GM19025 (cell line): Measurements from ENCODE around the gene DEFB112.

Experiments used
- ATAC-seq: cut with Tn5 transposase; IDR thresholded peaks from one replicate; pipeline ENCODE4 v1.9.1; 2021; ENCODE audit warnings: mild to moderate bottlenecking, low read depth, moderate library complexity; ENCODE audit not compliant: unreplicated experiment

The DEFB112 gene, protein sequence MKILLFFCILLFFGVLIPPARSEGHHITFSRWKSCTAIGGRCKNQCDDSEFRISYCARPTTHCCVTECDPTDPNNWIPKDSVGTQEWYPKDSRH

DNA sequence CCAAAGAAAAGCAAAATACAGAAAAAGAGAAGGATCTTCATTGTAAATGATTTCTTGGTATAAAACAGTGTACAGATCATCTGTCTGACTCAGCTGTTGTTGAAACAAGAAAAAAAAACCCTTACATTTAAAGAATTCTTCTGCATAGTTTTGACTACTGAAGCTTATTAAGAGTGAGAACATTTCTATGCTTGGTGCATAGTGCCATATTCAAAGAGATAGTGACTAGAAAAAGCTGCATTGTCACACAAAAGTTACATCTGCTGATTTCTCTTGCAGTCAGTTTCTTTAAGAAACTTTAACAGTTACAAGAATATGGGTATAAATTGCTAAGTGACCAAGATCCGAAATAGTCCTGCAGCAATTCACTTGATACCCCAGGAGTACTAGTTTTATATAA is at the start of gene DEFB112:
Gene DEFB112 (minus strand): TSS at position 101 of the 400 bp plus-strand sequence. CDS start 60 bp downstream, at position 41.
- ATAC-seq = no peak

DNA sequence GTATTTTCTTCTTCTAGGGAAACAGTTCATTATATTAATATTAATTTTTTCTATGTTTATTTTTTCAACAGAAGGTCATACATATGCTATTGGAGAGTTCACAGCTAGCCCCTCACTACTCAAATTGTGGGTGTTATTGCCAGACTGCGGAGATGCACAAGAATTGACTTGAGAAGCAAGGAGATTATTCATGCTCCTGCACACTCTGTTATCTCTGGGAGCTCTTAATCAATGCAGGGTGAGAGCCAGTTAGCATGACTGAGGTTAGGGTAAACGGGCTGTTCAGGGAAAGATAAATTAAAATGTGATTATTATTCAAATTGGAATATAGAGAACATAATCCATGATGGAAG is 48.9 kb upstream of the DEFB112 start:
- ATAC-seq = no peak

DNA sequence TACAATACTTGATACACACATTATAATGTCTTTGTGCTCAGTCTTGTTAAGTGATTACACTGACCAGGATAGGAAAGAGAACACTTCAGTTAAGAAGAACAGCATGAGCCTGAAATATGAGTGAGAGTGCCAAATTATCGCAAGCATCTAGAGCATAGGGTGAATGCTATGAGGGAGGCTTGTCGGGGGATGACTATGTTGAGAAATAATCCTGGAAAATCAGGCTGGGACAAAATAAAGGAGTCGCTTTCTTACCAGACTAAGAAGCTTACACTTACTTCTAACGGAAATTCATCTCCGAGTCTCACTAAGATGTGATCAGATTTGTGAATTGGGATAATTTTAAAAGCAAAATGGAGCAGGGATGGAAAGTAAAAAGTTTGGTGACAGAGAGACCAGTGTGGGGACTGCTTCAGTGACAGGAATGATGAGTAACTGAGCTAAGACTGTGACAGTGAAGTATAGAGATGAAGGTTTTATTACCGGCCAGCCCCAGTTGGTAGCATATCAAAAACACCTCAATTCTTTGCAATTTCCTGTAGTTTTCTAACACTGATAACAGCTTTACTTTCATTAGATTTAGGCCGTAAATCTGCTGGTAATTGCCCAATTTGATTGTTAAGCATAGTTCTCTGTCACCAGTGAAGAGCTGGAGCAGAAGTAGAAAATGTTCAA is 48.4 kb upstream of the DEFB112 start:
- ATAC-seq = no peak

DNA sequence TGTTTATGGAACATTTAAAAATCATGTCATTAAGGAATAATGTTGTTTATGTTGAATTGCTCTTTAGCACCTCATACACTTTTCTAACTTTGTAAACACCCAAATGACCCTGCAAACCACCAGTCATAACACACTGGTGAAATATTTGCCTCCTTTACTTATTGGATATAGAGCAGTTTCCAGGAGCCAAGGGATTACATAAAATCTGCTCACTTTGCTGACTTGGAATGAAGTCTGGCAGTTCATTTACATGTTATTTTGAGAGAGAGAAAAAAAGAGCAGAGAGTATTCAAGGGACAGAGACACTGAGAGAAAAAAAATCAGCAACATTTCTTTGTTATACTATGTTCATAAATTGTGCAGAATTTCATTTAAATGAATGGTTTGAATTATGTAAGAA is 46.6 kb upstream of the DEFB112 start:
- no peak for ATAC-seq

DNA sequence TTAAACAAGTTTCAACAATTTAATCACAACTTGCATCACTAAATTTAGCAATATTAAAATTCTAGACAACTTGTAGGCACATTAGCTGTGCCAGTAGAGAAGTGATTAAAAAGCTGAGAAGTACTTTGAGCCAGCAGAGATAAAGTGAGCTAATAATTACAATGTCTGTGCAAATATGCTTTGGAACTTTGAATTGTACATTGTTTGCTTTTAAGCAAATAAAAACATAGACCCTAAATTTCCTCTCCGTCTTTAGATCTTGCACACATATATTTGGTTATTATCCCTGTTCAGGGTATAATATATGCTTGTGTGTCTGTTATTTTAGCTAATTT is 44.2 kb upstream of the DEFB112 start:
- no peak for ATAC-seq

DNA sequence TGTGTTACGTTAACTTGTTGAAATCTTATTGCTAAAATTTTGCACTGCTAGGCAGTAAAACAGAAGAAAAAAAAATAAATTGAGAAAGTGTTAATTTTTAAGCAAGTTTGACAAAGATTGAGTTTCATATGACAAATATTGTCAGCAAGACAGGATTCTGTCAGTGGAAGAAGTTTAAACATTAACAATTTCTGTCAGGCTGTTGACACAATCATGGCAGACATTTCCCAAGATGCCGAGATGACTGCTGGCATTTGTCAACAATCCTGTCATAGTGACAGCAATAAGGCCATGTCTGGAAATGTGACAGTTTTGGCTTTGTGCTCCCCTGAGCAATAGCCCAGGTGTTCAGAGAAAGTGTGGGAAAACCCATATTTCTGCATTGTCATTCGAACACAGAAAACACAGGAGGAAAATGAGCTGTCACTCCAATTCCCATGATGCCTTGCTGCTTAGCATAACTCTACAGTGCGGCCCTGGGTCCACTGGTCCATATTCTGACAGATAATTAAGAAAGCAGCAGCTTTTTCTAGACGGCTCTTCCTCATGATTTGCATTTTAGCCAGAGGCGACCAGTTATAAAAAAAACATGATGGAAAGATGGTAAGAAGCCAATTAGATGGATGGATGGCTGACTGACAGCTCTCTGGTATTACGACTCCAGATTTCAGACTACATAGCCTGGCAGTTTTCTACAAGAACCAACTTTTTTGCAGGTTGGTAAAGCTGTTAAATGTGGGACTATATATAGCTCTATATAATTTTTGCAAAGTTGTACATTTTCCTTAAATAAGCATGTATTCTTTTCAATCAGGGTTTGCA is 43.6 kb upstream of the DEFB112 start:
- ATAC-seq = no peak

DNA sequence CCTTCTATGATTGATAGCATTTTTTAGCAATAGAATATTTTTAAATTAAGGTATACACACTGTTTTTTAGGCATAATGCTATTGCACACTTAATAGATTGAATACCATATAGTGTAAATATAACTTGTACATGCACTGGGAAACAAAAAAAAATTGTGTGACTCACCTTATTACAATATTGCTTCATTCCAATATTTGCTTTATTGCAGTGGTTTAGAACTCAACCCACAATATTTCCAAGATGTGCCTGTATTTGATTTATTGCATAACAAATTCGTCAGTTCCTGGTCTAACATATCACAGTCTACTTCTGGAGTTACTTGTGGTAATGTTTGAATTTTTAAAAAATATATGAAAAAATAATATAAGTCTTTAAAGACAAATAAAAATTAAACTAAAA is 41.9 kb upstream of the DEFB112 start:
- no peak for ATAC-seq

DNA sequence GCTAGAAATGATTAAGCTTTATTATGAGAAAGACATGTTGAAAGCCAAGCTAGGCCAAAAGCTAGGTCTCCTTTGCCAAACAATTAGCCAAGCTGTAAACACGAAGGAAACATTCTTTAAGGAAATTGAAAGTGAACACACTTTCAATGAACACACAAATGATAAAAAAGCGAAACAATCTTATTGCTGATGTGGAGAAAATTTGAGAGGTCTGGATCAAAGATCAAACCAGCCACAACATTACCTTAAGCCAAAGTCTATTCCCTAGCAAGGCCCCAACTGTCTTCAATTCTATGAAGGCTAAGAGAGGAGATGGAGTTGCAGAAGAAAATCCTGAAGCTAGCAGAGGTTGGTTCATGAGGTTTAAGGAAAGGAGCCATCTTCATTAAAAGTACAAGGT is 40.2 kb upstream of the DEFB112 start:
- no peak for ATAC-seq

DNA sequence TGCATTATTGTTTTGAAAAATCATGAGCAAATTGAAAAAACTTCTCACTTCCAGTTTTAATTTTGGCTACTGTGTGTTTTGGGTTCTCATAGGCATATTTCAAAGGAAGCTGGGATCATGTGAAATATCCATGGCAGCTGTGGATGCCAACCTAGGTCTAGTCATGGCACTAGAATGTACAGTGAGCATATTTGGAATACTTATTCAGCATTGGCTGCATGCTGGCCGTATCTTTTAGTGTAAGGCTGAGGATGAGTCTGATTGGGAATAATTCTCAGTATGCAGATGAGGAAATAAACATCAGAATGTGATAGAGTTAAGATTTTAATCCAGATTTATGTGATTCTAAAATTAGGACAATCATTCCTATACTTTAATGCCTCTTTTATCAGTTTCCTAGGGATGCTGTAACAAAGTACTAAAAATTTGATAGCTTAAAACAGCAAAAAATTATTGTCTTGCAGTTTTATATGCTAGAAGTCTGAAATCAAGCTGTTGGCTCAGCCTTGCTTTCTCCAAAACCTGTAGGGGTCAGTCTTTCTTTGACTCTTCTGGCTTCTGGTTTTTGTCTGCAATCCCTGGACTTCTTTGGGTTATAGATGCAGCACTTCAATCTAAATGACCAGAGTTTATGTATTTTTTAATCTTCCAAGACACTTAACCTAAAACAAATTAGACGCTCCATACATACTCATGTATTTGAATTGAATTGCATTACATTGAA is 37.7 kb upstream of the DEFB112 start:
- ATAC-seq = no peak

DNA sequence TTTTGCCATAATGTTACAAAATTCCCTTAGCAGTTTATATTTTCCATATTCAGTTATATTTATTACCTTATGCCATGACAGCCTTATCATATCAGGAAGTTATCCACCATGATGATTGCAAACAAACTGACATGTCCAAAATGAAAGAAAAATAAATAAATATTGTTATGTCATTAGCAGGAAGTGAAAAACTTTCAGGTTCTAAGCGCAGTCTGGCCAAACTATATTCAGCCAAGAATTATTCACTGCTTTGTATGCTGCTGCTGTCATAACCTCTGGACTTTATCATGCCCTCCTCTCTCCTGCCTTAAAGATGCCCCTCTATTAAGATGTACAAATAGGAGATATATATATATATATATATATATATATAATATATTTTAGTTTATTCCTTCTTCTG is 27.7 kb upstream of the DEFB112 start:
- no peak for ATAC-seq

DNA sequence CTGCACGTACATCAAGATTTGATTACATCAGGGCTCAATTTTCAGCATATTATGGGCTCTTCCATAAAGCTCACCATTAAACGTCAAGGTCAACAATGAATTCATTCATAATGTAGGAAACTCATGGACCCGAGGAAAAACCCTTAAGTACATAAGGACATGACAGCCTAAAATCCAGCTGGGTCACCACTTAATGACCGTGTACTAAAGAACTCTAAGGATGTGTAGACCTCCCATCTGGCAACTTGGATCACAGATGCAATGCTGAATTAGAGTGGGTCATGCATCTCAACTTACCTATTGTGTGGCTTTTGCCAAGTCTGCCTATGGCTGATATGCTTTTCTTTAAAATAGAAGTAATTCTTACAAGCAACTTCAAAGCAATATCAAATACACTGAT is 26.7 kb upstream of the DEFB112 start:
- no peak for ATAC-seq

DNA sequence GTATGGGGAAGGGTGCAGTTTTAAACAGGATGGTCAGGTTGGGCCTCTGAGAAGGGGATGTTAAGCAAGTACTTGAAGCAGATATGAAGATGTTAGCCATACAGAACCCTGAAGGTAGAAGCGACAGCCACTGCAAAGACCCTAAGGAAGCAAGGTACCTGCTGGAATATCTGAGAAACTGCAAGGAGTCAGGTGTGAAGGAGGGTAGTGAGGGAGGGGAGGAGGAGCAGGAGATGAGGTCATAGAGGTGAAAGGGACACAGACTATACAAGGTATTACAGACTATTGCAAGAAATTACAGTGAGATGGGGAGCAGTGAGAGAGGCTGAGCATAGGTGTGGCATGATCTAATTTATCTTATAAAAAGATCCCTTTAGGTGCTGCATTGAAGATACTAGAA is 22.2 kb upstream of the DEFB112 start:
- ATAC-seq = no peak

DNA sequence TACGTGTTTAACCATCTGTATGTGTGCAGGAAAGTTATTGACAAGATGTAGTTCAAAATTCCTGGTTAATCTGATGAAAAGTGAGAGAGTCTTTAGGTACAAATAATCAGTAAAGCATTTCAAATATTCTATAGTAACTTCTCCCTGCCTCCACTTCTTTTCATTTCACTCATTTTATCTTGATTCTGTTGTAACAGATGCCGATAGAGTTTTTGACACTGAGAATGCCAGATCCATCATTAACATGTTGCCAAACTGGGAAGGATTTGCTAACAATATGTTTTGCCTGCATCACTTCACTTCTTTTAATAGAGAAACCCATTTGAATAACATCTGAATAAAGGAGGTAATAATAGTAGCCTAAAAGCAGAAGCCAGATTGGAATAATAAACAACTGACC is 20.4 kb upstream of the DEFB112 start:
- ATAC-seq = no peak

DNA sequence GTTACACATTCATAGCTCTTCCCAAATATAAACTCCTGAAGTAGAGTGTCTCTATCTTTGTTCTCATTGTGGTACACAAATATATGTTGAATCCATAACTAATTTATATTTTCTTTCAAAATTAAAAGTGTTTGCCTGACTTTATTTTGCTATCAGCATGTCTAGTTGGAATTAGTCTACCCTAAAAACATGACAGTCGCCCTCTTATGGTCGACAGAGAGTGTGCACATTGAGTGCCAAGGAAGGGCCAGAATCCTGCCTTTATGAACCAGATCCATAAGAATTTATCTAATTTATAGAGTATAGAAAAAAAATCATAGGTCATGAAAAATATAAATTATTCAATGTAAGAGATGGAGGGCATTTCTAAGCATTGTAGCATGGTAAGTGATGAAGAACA is 12.3 kb upstream of the DEFB112 start:
- no peak for ATAC-seq

DNA sequence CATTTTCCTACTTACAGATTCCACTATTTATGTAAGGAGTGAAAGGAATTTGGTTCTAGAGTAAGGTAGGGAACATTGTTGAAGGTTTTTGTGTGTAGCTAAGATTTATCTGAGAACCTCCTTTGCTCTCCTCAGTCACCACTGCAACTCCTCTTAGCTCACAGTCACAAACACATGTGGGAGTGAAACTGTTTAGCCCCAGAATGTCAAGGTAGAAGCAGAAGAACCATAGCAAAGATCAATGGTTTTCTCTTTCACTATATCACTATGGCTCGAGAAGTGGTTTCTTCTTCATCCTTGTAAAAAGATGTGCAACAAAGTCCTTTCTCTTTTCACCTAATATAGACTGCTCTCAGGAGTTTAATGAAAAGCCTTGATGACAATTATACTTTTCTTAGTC is 6.5 kb upstream of the DEFB112 start:
- ATAC-seq = no peak

DNA sequence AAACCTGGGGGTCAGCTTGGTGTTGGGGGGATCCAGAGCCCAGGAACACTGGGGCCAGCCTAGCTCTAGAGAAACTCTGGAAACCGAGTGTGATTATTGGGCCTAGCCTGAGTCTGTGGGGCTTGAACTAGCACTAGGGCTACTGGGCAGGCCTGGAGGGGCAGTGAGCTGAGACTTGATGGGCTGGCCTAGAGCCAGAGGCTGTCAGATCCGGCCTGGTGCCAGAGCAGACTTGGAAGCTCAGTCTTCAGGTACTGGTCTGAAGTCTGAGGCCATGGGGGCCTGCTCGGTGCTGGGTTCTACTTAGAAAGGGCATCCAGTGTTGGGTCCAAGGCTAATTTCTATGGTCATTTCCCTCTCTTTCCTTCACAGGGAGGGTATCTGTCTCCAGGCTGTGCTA is 2.7 kb downstream of the DEFB112 start:
- no peak for ATAC-seq

DNA sequence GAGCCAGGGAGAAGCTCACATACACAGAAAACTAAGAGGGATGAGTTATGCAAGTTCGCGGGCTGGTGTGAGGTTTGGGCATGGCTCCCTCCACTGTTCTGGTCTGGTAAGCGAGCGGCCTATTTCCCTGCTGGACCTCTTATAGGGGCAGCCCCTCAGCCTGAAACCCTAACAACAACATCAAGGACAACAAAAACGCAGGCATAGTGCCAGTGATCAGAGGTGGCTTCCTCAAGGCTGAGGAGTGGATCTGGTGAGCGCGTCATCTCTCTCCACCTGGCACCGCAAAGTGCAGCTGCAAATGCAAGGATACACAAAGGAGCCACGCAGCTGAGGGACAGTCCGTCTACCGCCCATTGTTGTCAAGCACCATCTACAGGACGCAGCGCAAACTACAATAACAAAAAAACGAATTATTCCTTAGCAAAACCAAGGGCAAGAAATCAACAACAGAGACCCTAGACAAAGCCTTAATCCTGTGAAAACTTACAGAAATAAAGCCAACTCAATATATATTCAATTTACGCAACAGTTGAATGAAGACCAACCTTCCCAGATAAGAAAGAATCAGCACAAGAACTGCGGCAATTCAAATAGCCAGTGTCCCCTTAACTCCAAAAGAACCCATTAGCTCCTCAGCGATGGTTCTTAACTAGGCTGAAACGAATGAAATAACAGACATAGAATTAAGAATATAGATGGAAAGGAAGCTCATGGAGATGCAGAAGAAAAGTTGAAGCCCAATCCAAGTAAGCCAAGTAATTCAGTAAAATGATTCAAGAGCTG is 18.8 kb downstream of the DEFB112 start:
- ATAC-seq = no peak

DNA sequence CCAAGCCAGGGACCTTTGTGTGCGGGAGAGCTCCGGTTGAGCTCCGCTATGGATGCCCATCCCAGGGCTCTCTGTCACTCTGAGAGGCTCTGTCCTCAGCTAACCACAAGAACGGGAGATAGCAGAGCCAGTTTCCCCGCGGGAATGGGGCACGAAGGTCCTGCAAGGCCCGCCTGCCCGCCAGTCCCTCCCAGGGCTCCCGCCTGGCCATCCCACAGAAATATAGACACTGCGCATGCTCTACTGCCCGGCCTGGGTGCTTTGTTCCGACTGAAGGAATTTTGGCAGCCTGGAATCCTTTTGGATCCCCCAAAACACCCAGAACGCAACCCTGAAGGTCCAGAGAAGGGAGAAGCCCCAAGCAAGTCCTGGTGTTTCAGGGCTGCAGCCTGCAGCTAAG is 19.4 kb downstream of the DEFB112 start:
- ATAC-seq = no peak

DNA sequence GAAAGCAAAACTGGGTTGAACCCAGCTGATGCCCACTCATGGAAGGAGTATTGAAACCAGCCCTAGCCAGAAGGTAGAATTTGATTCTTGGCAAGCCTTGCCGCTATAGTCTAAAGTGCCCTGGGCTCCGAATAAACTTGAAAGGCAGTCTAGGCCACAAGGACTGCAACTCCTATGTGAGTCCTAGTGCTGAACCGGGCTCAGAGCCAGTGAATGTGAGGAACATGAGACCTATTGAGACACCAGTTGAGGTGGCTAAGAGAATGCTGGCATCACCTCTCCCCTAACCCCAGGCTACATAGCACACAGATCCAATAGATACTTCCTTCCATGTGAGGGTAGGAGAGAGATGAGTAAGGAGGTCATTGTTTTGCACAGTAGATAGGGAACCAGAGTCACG is 24.5 kb downstream of the DEFB112 start:
- ATAC-seq = no peak

DNA sequence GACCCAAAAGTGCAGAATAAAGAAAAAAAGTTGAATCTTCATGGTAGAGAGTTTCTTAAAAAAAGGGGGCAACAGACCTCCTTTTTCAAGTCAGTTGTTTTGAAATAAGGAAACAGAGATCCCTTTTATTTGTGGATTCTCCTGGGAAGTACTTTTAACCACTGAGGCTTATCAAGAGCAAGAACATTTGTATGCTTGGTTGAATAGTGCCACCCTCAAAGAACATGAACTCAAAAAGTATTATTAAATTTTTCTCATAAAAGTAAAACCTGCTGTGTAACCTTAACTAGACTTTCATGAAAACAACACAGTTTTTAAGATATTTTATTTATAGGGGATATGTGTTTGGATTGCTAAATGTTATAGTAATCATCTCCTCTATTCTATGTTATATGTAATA is 27.8 kb downstream of the DEFB112 start, which contains the start of gene DEFB110:
Gene DEFB110 (minus strand): TSS at position 101 of the 400 bp plus-strand sequence. CDS start 59 bp downstream, at position 42.
- no peak for ATAC-seq

DNA sequence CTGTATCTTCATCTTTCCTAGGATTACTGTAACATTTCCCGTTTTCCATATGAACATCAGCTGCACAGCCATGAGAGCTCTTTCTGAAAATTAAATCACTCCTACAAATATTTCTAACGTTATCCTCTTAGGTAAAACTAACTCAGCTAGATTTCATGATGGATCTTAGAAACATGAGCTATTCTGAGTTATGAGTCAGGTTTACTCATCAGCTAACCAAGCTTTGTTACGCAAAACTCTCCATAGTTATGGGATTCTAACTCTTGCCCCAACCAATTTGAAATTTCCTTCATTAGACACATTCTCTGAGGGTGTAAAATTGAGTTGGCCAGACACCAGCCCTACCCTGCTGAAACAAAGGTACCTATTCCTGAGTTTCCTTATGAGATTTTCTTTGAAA is 41.9 kb downstream of the DEFB112 start:
- ATAC-seq = no peak
